PFSK-1 (cell line): ENCODE measurements around the gene FAHD1.

Experiments used
- FOXP2 ChIP-seq: optimal IDR thresholded peaks from 2 replicates; pipeline ENCODE3; 2011; ENCODE audit warnings: borderline replicate concordance, control low read depth, inconsistent platforms; ENCODE audit not compliant: insufficient read depth; ENCODE audit errors: extremely low read length, extremely low read depth
- POLR2AphosphoS5 ChIP-seq: IDR thresholded peaks from 2 replicates; pipeline ENCODE4 v1.6.1; 2012; ENCODE audit warnings: low read depth, mild to moderate bottlenecking, control low read depth, low read length, moderate library complexity
- REST ChIP-seq, 2 experiments: IDR thresholded peaks; 2 replicates each; pipeline versions ENCODE4 v1.6.1 to v1.8.0; 2011 to 2012; ENCODE audit warnings: low read depth in 2 of 2, low read length in 2 of 2, control low read depth in 1 of 2, inconsistent platforms in 1 of 2, mild to moderate bottlenecking in 1 of 2, moderate library complexity in 1 of 2; ENCODE audit not compliant: insufficient read depth in 1 of 2
- SIN3A ChIP-seq: IDR thresholded peaks from 2 replicates; pipeline ENCODE4 v1.6.1; 2012; ENCODE audit warnings: mild to moderate bottlenecking, low read length, moderate library complexity, borderline replicate concordance; ENCODE audit not compliant: insufficient read depth
- TAF1 ChIP-seq: IDR thresholded peaks from 2 replicates; pipeline ENCODE4 v1.6.1; 2012; ENCODE audit warnings: low read length, control low read depth, borderline replicate concordance; ENCODE audit not compliant: insufficient read depth

- TF ChIP-seq TAF1 (no peak), SIN3A (no peak), REST (IDR thresholded peaks at IDR 0.05; ENCODE audit: insufficient read depth in 1 of 2, low read depth in 2 of 2, low read length in 2 of 2) (no peak), POLR2AphosphoS5 (no peak), FOXP2 (no peak)
Observed at GRCh38 chr16:1818204-1818872, 8.7 kb upstream of the FAHD1 start.
